GM12873 (cell line): ENCODE results near the gene PTPN11.
A peak's percentile ranks its signal among the peaks of the same experiment; 100 is the strongest.

Experiments
- TF ChIP-seq, protein P1 (sequence below): IDR thresholded peaks from 2 replicates; pipeline ENCODE4 v1.5.1; 2012; ENCODE audit warnings: low read depth, mild to moderate bottlenecking, moderate library complexity, low read length, control low read depth; ENCODE audit not compliant: insufficient read depth; ENCODE audit errors: missing control alignments

PTPN11 gene

DNA sequence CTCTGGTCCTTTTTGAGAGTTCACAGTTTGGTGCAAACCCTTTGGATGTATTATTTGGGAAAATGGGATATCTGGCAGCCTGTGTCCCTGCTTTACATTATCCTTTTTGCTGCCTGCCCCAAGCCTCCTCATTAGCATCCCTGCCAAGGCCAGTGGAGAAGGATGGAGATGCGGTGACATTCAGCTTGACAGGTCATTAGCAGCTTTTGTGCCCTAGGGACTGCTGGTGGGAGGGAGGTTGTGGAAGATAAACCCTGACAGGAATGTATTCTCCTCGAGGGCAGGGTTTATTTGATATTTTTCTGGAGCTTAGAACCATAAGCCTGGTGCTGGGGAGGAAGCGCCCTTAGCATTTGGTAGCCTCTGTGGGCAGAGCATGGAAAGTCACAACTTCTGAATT lies 49.3 kb downstream of the PTPN11 start:
- TF ChIP-seq, protein P1, sequence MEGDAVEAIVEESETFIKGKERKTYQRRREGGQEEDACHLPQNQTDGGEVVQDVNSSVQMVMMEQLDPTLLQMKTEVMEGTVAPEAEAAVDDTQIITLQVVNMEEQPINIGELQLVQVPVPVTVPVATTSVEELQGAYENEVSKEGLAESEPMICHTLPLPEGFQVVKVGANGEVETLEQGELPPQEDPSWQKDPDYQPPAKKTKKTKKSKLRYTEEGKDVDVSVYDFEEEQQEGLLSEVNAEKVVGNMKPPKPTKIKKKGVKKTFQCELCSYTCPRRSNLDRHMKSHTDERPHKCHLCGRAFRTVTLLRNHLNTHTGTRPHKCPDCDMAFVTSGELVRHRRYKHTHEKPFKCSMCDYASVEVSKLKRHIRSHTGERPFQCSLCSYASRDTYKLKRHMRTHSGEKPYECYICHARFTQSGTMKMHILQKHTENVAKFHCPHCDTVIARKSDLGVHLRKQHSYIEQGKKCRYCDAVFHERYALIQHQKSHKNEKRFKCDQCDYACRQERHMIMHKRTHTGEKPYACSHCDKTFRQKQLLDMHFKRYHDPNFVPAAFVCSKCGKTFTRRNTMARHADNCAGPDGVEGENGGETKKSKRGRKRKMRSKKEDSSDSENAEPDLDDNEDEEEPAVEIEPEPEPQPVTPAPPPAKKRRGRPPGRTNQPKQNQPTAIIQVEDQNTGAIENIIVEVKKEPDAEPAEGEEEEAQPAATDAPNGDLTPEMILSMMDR, result no peak

DNA sequence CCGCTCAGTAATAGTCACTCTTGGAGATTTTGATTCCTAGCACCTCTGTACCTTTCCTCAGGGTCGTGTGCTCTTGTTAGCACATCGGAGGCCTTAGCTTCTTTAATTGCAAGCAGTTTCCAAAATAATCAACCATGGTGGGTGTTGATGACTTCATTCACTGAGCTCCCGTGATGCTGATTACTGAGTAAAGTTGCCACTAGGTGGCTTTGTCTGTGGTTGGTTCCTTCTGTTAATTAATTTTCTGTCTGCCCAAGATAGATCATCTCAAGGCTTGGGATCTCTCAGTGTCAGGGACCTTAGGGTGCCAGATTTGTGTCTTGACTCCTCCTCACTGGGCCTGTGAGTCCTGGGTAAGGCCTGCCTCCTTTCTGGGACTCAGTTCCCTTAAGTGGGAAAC lies 54.3 kb downstream of the PTPN11 start:
- TF ChIP-seq, protein P1, result peak; percentile 37

DNA sequence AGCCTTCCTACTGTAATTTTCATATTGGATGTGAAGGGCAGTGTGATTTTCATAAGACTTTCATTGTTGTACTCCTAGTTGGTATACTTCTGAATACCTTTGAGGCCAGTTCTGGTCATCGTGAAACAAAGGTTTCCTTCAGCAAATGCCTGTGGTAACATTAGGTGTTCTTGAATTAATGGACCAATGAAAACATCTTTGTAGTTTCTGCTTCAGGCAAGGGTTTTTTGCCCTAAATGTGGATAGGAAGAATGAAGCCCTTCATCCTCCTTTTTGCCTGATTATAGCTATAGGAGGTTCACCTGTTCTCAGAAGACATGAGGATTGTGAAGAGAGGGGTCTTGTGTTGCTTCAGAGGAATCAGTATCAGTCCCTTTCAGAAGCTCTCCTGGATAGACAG lies 60.7 kb downstream of the PTPN11 start:
- TF ChIP-seq, protein P1, result no peak

DNA sequence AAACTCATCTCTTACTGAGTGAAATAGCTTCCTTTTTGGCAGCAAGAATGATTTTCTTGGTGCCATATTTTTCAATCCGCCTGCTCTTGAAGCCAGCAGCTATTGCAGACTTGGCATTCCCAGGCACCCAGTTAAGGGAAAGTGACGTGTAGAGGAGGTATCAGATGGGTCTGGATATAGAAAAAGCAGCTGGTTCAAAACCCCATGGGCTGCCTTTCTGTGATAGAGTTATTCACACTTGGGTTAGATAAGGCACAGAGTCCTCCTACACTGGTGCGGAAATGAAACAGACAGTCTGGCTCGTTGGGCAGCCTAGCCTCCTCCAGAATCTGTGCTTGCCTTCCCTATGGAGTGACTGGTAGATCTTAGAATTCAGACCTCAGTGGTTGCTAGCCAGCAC lies 62.2 kb downstream of the PTPN11 start:
- TF ChIP-seq, protein P1, result no peak

DNA sequence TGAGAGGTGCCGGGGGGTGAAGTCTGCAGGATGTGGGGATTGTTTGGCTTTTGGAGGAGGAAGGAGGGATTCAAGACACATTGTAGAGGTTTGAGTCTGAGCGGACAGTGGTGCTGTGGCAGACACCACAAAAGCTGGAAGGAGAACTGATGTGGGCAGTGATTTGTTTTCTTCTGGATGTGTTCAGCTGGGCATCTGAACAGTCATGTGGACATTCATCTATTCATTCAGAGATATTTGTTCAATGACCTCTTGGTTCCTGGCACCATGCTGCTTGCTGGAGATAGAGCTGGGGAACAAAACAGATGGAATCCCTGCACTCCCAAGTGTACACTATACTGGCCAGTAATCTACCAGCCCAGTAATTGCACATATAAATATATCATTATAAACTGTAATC lies 64.0 kb downstream of the PTPN11 start:
- TF ChIP-seq, protein P1, result no peak

DNA sequence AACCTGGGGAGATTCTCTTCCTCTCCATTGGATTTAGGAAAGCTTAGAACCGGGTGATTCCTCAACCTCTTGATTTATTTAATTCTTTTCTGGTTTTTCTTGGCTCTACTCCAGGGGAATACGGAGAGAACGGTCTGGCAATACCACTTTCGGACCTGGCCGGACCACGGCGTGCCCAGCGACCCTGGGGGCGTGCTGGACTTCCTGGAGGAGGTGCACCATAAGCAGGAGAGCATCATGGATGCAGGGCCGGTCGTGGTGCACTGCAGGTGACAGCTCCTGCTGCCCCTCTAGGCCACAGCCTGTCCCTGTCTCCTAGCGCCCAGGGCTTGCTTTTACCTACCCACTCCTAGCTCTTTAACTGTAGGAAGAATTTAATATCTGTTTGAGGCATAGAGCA lies 67.6 kb downstream of the PTPN11 start:
- TF ChIP-seq, protein P1, result no peak

DNA sequence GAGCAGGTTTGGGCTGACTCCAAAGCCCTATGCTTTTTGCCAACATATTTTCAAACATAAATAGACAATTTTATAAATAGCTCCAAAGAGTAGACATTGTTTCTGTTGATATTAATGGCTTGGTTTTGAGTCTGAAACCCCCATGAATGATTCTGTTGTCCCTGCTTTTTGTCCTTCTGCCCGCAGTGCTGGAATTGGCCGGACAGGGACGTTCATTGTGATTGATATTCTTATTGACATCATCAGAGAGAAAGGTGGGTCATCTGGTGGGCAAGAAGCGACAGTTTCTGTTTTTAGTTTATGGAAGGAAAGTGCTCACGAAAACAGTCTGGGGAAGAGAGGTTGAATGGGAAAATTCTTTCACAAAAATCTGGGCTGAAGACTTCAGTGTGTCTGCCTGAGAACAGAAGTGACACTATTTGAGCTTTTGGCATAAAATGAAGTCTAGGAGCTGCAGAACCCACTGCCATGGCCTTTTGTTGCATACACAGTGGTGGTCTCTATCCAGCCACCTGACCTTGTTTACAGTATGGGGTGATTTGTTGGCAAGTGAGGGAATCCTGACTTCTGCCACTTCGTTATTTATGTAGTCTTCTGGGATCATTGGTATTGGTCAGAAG lies 69.6 kb downstream of the PTPN11 start:
- TF ChIP-seq, protein P1, result no peak
